Activated B cell treated with CpG ODN at 0.5 μM for 24 hours (primary cell): ENCODE data around the gene TNFRSF11A. TPM values are rescaled to one million over a fixed set of nuclear protein-coding genes. Genes with fewer than 3 reads are reported as not detected.

Experiments
- ATAC-seq: fragments of 200-7000 bp; cut with Tn5 transposase; one replicate; pipeline ENCODE4 v1.10.0; 2021; ENCODE audit warnings: low read depth, mild to moderate bottlenecking, moderate library complexity
- CTCF ChIA-PET: fragments of 350-600 bp; sonication (Branson Sonifier 250); formaldehyde crosslinking; loops from one replicate; lab custom pipeline; 2021; ENCODE audit warnings: antibody characterized with exemption; lab: Charles Lee
- POLR2A ChIA-PET: fragments of 350-600 bp; sonication (Branson Sonifier 250); formaldehyde crosslinking; loops from one replicate; lab custom pipeline; 2021; ENCODE audit warnings: antibody characterized with exemption; lab: Charles Lee
- DNase-seq: peaks from one replicate; pipeline ENCODE4 v3.0.0; 2022
- H3K27ac Mint-ChIP-seq: one replicate; pipeline ENCODE4 v1.8.0; 2020; ENCODE audit warnings: mixed read lengths
- H3K27me3 Mint-ChIP-seq: one replicate; pipeline ENCODE4 v1.8.0; 2021; ENCODE audit warnings: mixed read lengths
- H3K36me3 Mint-ChIP-seq: one replicate; pipeline ENCODE4 v1.8.0; 2021; ENCODE audit warnings: low read depth, mixed read lengths
- H3K4me1 Mint-ChIP-seq: one replicate; pipeline ENCODE4 v1.8.0; 2021; ENCODE audit warnings: mixed read lengths
- H3K4me3 Mint-ChIP-seq: one replicate; pipeline ENCODE4 v1.8.0; 2020; ENCODE audit warnings: mild to moderate bottlenecking, mixed read lengths
- H3K9me3 Mint-ChIP-seq: one replicate; pipeline ENCODE4 v1.8.0; 2020; ENCODE audit warnings: mixed read lengths
- CTCF ChIP-seq: fragments of 200-600 bp; IDR thresholded peaks from one replicate; pipeline ENCODE4 v1.8.0; 2022; ENCODE audit warnings: antibody characterized with exemption, mild to moderate bottlenecking
- intact Hi-C: fragments of 100-400 bp; cut with micrococcal nuclease; formaldehyde crosslinking; loops from one replicate; pipeline ENCODE4 v1.15.1; 2024
- total RNA-seq: library from RNA; stranded (reverse); gene quantifications from 2 replicates; pipeline ENCODE4 v1.2.3, GENCODE V29; 2022

Gene TNFRSF11A
- total RNA-seq, 1 donor from 2014 or later, result 0.24 TPM

GRCh38 chr18:62361288-62361687 is 36.2 kb downstream of the TNFRSF11A start:
- Mint-ChIP-seq H3K27ac (no peak overlapping the region), H3K9me3 (no peaks in the 10 kb centered on the region), H3K4me3 (no peak overlapping the region), H3K36me3 (no peaks in the 10 kb centered on the region), H3K4me1 (no peaks in the 10 kb centered on the region), H3K27me3 (peaks cover 2% of the 10 kb centered on the region)
- ATAC-seq (no peak), DNase-seq (no peak)
- no peak for TF ChIP-seq CTCF
- POLR2A ChIA-PET, result no interaction called here
- CTCF ChIA-PET, result no interaction called here
- intact Hi-C loops, result no loop called here

GRCh38 chr18:62364558-62364957 is 39.4 kb downstream of the TNFRSF11A start:
- no peaks in the 10 kb centered on the region for H3K36me3 Mint-ChIP-seq
- no peak for DNase-seq
- ATAC-seq, result no peak
- ChIA-PET CTCF (no interaction called here), POLR2A (no interaction called here)
- TF ChIP-seq CTCF, result no peak
- intact Hi-C loops, result no loop called here
- H3K4me1 Mint-ChIP-seq, result no peaks in the 10 kb centered on the region
- no peak overlapping the region for H3K4me3 Mint-ChIP-seq
- no peak overlapping the region for H3K27ac Mint-ChIP-seq
- H3K27me3 Mint-ChIP-seq, result no peaks in the 10 kb centered on the region
- no peaks in the 10 kb centered on the region for H3K9me3 Mint-ChIP-seq

- CTCF ChIA-PET, result no interaction called here
- no peak overlapping the region for H3K4me3 Mint-ChIP-seq
These were observed 40.3 kb downstream of the TNFRSF11A start for GRCh38 chr18:62365420-62365819.

GRCh38 chr18:62366992-62367391 is 41.9 kb downstream of the TNFRSF11A start:
- Mint-ChIP-seq H3K27me3 (no peaks in the 10 kb centered on the region), H3K9me3 (no peaks in the 10 kb centered on the region), H3K4me1 (no peaks in the 10 kb centered on the region), H3K4me3 (no peak overlapping the region), H3K36me3 (no peaks in the 10 kb centered on the region), H3K27ac (no peak overlapping the region)
- intact Hi-C loops, result no loop called here
- TF ChIP-seq CTCF, result no peak
- DNase-seq (no peak), ATAC-seq (no peak)
- POLR2A ChIA-PET, result no interaction called here
- CTCF ChIA-PET, result no interaction called here

More at GRCh38 chr18:62365420-62365819, 40.3 kb downstream of the TNFRSF11A start:
- intact Hi-C loops, result no loop called here
- ATAC-seq, result no peak
- Mint-ChIP-seq H3K36me3 (no peaks in the 10 kb centered on the region), H3K27me3 (no peaks in the 10 kb centered on the region), H3K4me1 (no peaks in the 10 kb centered on the region), H3K9me3 (no peaks in the 10 kb centered on the region), H3K27ac (no peak overlapping the region)
- no peak for TF ChIP-seq CTCF
- POLR2A ChIA-PET, result no interaction called here
- no peak for DNase-seq

- intact Hi-C loops, result no loop called here
- H3K27me3 Mint-ChIP-seq, result no peaks in the 10 kb centered on the region
- H3K36me3 Mint-ChIP-seq, result no peaks in the 10 kb centered on the region
- H3K4me3 Mint-ChIP-seq, result no peak overlapping the region
- no peak for TF ChIP-seq CTCF
- H3K4me1 Mint-ChIP-seq, result peaks cover 3% of the 10 kb centered on the region
- DNase-seq (no peak), ATAC-seq (no peak)
- no peak overlapping the region for H3K27ac Mint-ChIP-seq
- ChIA-PET POLR2A (no interaction called here), CTCF (no interaction called here)
- no peaks in the 10 kb centered on the region for H3K9me3 Mint-ChIP-seq
These were observed 43.0 kb downstream of the TNFRSF11A start for GRCh38 chr18:62368100-62368499.
